ENCODE results near the gene ADAMTSL3. TPM values are rescaled to one million over a fixed set of nuclear protein-coding genes. Genes with fewer than 3 reads are reported as not detected.

The ADAMTSL3 gene
- total RNA-seq, 4 donors from 2014 or later, result 2.4 to 8.8 (median 5.7) TPM

DNA sequence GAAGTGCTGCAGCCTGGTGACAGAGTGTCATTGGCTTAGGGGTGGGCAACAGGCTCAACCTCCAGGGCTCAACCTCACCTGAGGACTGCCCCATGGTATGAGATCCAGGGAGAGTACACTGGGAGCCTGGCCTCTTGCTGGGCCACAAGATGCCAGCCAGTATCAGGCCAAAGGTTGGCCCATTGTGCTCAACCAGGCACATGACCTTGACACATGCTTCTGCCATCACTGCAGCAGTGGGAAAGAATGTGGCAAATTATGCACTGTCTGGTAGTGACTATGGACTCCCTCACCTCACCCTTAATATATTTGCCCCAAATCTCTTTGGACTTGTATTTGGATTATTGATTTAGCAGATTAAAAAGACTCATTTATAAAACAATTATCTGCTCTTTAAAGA, 347.7 kb downstream of the ADAMTSL3 start:
- TF ChIP-seq, protein P1, sequence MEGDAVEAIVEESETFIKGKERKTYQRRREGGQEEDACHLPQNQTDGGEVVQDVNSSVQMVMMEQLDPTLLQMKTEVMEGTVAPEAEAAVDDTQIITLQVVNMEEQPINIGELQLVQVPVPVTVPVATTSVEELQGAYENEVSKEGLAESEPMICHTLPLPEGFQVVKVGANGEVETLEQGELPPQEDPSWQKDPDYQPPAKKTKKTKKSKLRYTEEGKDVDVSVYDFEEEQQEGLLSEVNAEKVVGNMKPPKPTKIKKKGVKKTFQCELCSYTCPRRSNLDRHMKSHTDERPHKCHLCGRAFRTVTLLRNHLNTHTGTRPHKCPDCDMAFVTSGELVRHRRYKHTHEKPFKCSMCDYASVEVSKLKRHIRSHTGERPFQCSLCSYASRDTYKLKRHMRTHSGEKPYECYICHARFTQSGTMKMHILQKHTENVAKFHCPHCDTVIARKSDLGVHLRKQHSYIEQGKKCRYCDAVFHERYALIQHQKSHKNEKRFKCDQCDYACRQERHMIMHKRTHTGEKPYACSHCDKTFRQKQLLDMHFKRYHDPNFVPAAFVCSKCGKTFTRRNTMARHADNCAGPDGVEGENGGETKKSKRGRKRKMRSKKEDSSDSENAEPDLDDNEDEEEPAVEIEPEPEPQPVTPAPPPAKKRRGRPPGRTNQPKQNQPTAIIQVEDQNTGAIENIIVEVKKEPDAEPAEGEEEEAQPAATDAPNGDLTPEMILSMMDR (IDR thresholded peaks at IDR 0.05), result no peak
- no peak for TF ChIP-seq POLR2A (IDR thresholded peaks at IDR 0.05)
- intact Hi-C loops (cut with DNase I; ENCODE audit: low total_unique reads), result no loop called here
- no peak for DNase-seq (ENCODE audit: low spot score in 2 of 2)
- H3K4me3 ChIP-seq (ENCODE audit: low read depth, poor library complexity, severe bottlenecking), result no peak overlapping the region

DNA sequence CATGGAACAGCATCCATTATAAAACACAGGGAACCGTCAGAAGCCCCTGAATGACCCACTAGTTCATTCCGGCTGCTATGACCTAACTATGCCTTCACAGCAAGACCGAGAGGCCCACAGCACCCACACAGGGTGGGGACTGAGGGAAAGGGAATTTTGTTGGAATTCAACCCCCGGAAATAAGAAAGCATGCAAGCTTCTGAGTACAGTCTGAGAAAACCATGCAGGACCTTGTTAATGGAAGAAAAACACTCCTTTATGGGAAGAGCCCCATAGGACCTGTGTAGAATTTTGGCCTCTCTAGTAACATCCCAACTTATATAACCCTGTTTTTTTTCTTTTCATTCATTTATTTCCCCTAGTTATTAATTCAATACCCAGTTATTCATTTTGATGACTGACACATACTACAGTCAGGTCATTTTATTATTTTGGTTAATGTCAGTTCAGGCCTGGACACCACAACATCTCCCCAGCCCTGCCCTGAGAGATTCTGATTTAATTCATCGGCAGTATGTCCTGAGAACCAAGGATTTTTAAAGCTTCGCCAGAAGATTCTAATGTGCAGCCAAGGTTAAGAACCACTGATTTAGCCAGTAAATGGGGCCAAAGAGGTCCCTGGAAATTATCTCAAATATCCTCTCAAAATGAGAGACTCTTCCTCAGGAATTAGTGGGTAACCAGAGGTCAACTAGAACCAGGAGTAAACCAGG, 350.0 kb downstream of the ADAMTSL3 start:
- DNase-seq (ENCODE audit: low spot score in 2 of 2), result no peak
- WGBS, 2 donors, result 82% methylated on average over 6 of the region's 6 CpGs
- H3K4me3 ChIP-seq (ENCODE audit: low read depth, poor library complexity, severe bottlenecking), result no peak overlapping the region
- TF ChIP-seq, protein P1 (IDR thresholded peaks at IDR 0.05), result no peak
- no peak for TF ChIP-seq POLR2A (IDR thresholded peaks at IDR 0.05)
- intact Hi-C loops (cut with DNase I; ENCODE audit: low total_unique reads), result no loop called here

DNA sequence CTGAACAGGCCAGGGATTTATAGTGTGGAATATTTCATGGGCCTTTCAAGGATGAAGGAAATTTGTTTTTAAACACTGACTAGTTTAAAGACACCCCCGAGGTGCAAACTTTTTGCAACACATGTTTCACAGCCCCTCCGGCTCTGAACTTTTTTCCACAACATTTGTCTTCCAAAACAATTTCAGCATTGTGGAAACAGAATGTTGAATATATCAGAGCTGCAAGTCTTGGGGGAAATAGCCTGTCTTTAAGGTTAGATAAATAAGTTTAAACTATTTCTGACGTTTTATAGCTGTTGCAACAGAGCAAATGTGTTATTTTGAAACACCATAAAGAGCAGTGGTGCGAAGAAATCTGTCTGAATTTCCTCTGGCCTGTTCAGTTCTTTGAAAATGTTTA, 352.5 kb downstream of the ADAMTSL3 start:
- 65 to 71% methylated on average over 4 of the region's 4 CpGs for WGBS, 2 donors
- DNase-seq (ENCODE audit: low spot score in 2 of 2), result no peak

GRCh38 chr15:84009616-84010015, 355.7 kb downstream of the ADAMTSL3 start:
- intact Hi-C loops (cut with DNase I; ENCODE audit: low total_unique reads), result no loop called here
- WGBS, 2 donors, result 89 to 96% methylated on average over 7 of the region's 7 CpGs
- H3K4me3 ChIP-seq (ENCODE audit: low read depth, poor library complexity, severe bottlenecking), result no peak overlapping the region
- no peak for TF ChIP-seq POLR2A (IDR thresholded peaks at IDR 0.05)
- TF ChIP-seq, protein P1 (IDR thresholded peaks at IDR 0.05), result no peak
- DNase-seq (ENCODE audit: low spot score in 2 of 2), result no peak

More for the DNA sequence above, 352.5 kb downstream of the ADAMTSL3 start:
- TF ChIP-seq POLR2A (IDR thresholded peaks at IDR 0.05), result no peak
- TF ChIP-seq, protein P1 (IDR thresholded peaks at IDR 0.05), result no peak
- intact Hi-C loops (cut with DNase I; ENCODE audit: low total_unique reads), result no loop called here
- no peak overlapping the region for H3K4me3 ChIP-seq (ENCODE audit: low read depth, poor library complexity, severe bottlenecking)

GRCh38 chr15:84010246-84010645, 356.3 kb downstream of the ADAMTSL3 start:
- no peak for DNase-seq (ENCODE audit: low spot score in 2 of 2)
- intact Hi-C loops (cut with DNase I; ENCODE audit: low total_unique reads), result no loop called here
- H3K4me3 ChIP-seq (ENCODE audit: low read depth, poor library complexity, severe bottlenecking), result no peak overlapping the region
- TF ChIP-seq POLR2A (IDR thresholded peaks at IDR 0.05), result no peak
- TF ChIP-seq, protein P1 (IDR thresholded peaks at IDR 0.05), result no peak
- 89 to 94% methylated on average over 1 of the region's 1 CpG for WGBS, 2 donors

DNA sequence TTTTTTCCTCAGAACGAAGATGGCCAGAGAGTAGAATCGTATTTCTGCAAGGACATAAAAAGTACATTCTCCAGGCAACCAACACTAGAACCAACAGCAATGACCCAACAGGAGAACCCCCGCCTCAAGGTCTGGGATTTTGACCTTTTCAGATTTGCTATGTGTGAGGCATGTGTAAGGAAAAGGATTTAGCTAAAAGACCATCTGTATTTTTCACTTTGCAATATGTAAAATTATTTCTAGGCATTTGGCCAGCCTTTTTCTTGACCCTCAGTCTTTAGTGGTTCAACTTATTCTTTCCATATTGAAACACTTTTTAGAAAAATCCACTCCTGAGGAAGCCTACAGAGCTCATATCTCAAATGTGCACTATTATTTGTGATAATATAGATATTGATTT, 362.4 kb downstream of the ADAMTSL3 start:
- WGBS, 2 donors, result 83 to 84% methylated on average over 3 of the region's 3 CpGs
- TF ChIP-seq POLR2A (IDR thresholded peaks at IDR 0.05), result no peak
- TF ChIP-seq, protein P1 (IDR thresholded peaks at IDR 0.05), result no peak
- no peak overlapping the region for H3K4me3 ChIP-seq (ENCODE audit: low read depth, poor library complexity, severe bottlenecking)
- DNase-seq (ENCODE audit: low spot score in 2 of 2), result no peak
- intact Hi-C loops (cut with DNase I; ENCODE audit: low total_unique reads), result no loop called here

Measured in lower leg skin (tissue), 4 donors.